Endothelial cell of umbilical vein (primary cell): ENCODE data around the gene ITFG1. TPM values are rescaled to one million over a fixed set of nuclear protein-coding genes. Genes with fewer than 3 reads are reported as not detected.

Experiments used
- BruUV-seq: library from RNA; stranded (reverse); fragments of 400-500 nt; replicated peaks from 2 replicates; lab custom pipeline; 2021; lab: Mats Ljungman, UMichigan
- CTCF ChIA-PET: fragments of 300-600, 350-600 bp; sonication (Branson Sonifier 250); formaldehyde crosslinking; loops from one replicate; lab custom pipeline; 2021; ENCODE audit warnings: antibody characterized with exemption, inconsistent platforms; lab: Charles Lee
- POLR2A ChIA-PET: fragments of 300-600, 350-600 bp; sonication (Branson Sonifier 250); formaldehyde crosslinking; loops from one replicate; lab custom pipeline; 2021; ENCODE audit warnings: antibody characterized with exemption, inconsistent platforms; lab: Charles Lee
- DNase-seq: peaks from one replicate; pipeline ENCODE4 v3.0.0-alpha.2; 2011; ENCODE audit warnings: low read depth, low spot score
- FAIRE-seq: peaks from 2 replicates; lab custom pipeline; 2011; peaks lifted over from hg19 to GRCh38; lab: Jason Lieb, UNC
- H2AFZ ChIP-seq: 2 replicates; pipeline ENCODE4 v1.6.0; 2012; ENCODE audit warnings: low read depth, low read length, control low read depth, inconsistent platforms
- H3K27ac ChIP-seq: 2 replicates; pipeline ENCODE4 v1.5.1; 2011; ENCODE audit warnings: low read depth, mild to moderate bottlenecking, control low read depth, low read length, moderate library complexity; ENCODE audit not compliant: insufficient read depth
- H3K27me3 ChIP-seq, 2 experiments: 2 replicates each; pipeline versions ENCODE4 v1.6.0 to v1.6.1; 2011; ENCODE audit warnings: low read length in 2 of 2, mixed read lengths in 1 of 2; ENCODE audit not compliant: control insufficient read depth in 2 of 2, insufficient read depth in 2 of 2
- H3K36me3 ChIP-seq, 2 experiments: 2 replicates in 1 of 2; 3 replicates in 1 of 2; pipeline ENCODE4 v1.5.1; 2011; ENCODE audit warnings: low read length in 2 of 2, mild to moderate bottlenecking in 1 of 2, moderate library complexity in 1 of 2; ENCODE audit not compliant: control insufficient read depth in 2 of 2, insufficient read depth in 2 of 2; ENCODE audit errors: extremely low read depth in 1 of 2
- H3K4me1 ChIP-seq: 3 replicates; pipeline ENCODE4 v1.5.1; 2011; ENCODE audit warnings: mild to moderate bottlenecking, low read length; ENCODE audit not compliant: control insufficient read depth, insufficient read depth; ENCODE audit errors: extremely low read depth
- H3K4me2 ChIP-seq: 2 replicates; pipeline ENCODE4 v1.6.1; 2011; ENCODE audit warnings: low read length, control low read depth, mixed read lengths; ENCODE audit not compliant: insufficient read depth
- H3K4me3 ChIP-seq, 3 experiments: fragments of 200-600 bp in 1 of 3; sonication (generic), shearing (Covaris generic) in 1 of 3; replicated peaks in 1 of 3; 2 replicates each; pipeline ENCODE4 v1.5.1; 2011 to 2016; ENCODE audit warnings: control low read depth in 3 of 3, low read length in 3 of 3, mild to moderate bottlenecking in 2 of 3, inconsistent platforms in 1 of 3, low read depth in 1 of 3, moderate library complexity in 1 of 3; ENCODE audit not compliant: insufficient read depth in 1 of 3
- H3K79me2 ChIP-seq: 2 replicates; pipeline ENCODE4 v1.6.0; 2012; ENCODE audit warnings: low read length, inconsistent platforms; ENCODE audit not compliant: control insufficient read depth, insufficient read depth
- H3K9ac ChIP-seq: replicated peaks from 2 replicates; pipeline ENCODE3; 2011; ENCODE audit warnings: low read length, control low read depth; ENCODE audit not compliant: insufficient read depth; ENCODE audit errors: extremely low read depth
- H3K9me1 ChIP-seq: replicated peaks from 3 replicates; pipeline ENCODE4 v1.6.0; 2011; ENCODE audit warnings: mild to moderate bottlenecking, low read length; ENCODE audit not compliant: control insufficient read depth, insufficient read depth; ENCODE audit errors: extremely low read depth
- H3K9me3 ChIP-seq: replicated peaks from 2 replicates; pipeline ENCODE4 v1.5.1; 2012; ENCODE audit warnings: low read length, inconsistent platforms; ENCODE audit not compliant: control insufficient read depth, insufficient read depth
- H4K20me1 ChIP-seq: replicated peaks from 2 replicates; pipeline ENCODE3; 2011; ENCODE audit warnings: mild to moderate bottlenecking, low read length; ENCODE audit not compliant: control insufficient read depth, insufficient read depth; ENCODE audit errors: extremely low read depth
- EZH2 ChIP-seq: IDR thresholded peaks from 2 replicates; pipeline ENCODE4 v1.6.1; 2012; ENCODE audit warnings: borderline replicate concordance, low read depth, mild to moderate bottlenecking, moderate library complexity, low read length, inconsistent platforms; ENCODE audit not compliant: severe bottlenecking
- FOS ChIP-seq: IDR thresholded peaks from 2 replicates; pipeline ENCODE4 v1.6.1; 2011; ENCODE audit warnings: mild to moderate bottlenecking, low read length, moderate library complexity, borderline replicate concordance; ENCODE audit not compliant: insufficient read depth
- GATA2 ChIP-seq: IDR thresholded peaks from 2 replicates; pipeline ENCODE4 v1.7.0; 2011; ENCODE audit warnings: low read depth, mild to moderate bottlenecking, moderate library complexity, mixed read lengths, low read length; ENCODE audit not compliant: insufficient read length, insufficient read depth
- JUN ChIP-seq: IDR thresholded peaks from 2 replicates; pipeline ENCODE4 v1.6.1; 2011; ENCODE audit warnings: borderline replicate concordance, low read depth; ENCODE audit not compliant: insufficient read length, insufficient read depth
- MYC ChIP-seq: IDR thresholded peaks from one replicate; pipeline ENCODE4 v1.6.1; 2011; ENCODE audit warnings: mild to moderate bottlenecking, low read depth, low read length
- POLR2A ChIP-seq: IDR thresholded peaks from 2 replicates; pipeline ENCODE4 v1.6.1; 2012; ENCODE audit warnings: low read depth, mild to moderate bottlenecking, control low read depth, low read length
- POLR2AphosphoS5 ChIP-seq: IDR thresholded peaks from 2 replicates; pipeline ENCODE4 v1.6.1; 2012; ENCODE audit warnings: low read depth, mild to moderate bottlenecking, control low read depth, low read length, moderate library complexity; ENCODE audit not compliant: insufficient read depth
- dilution Hi-C: fragments of 300-500 bp; cut with MboI; formaldehyde crosslinking; loops from one replicate; pipeline ENCODE4 v1.15.0; 2019; ENCODE audit warnings: low sequenced_read_pairs; ENCODE audit not compliant: extremely low pct_ligation_motif_present
- intact Hi-C: fragments of 100-400 bp; cut with micrococcal nuclease; formaldehyde crosslinking; loops from one replicate; pipeline ENCODE4 v1.10.0; 2022
- polyA plus RNA-seq, 4 experiments: library from polyadenylated mRNA; depleted of rRNA in 3 of 4; stranded (reverse) in 3 of 4; unstranded in 1 of 4; fragments of >200 nt; gene quantifications; 2 replicates each; pipeline versions ENCODE4 v1.2.1 to v1.2.3, GENCODE V29; 2011 to 2012; ENCODE audit warnings: missing spikeins in 1 of 4
- total RNA-seq: library from RNA; stranded (reverse); gene quantifications from 2 replicates; pipeline ENCODE4 v1.2.3, GENCODE V29; 2021
- TF ChIP-seq, protein P1 (sequence below): IDR thresholded peaks from 2 replicates; pipeline ENCODE4 v1.6.1; 2011; ENCODE audit not compliant: insufficient read depth, insufficient read length
- TF ChIP-seq, protein P2 (sequence below), 2 donors: IDR thresholded peaks; 1 replicate in 1 of 2; 2 replicates in 1 of 2; pipeline ENCODE4 v1.5.1; 2011; ENCODE audit warnings: low read length in 2 of 2, mild to moderate bottlenecking in 2 of 2, moderate library complexity in 2 of 2, control low read depth in 1 of 2, inconsistent platforms in 1 of 2, low read depth in 1 of 2; ENCODE audit not compliant: insufficient read depth in 1 of 2; ENCODE audit errors: extremely low read depth in 1 of 2

The ITFG1 gene
- total and polyA plus RNA-seq, 2 donors (not counting 3 experiments of a cell fraction or from before 2014, with no cell fraction given) = 32.1 to 44.2 TPM

DNA sequence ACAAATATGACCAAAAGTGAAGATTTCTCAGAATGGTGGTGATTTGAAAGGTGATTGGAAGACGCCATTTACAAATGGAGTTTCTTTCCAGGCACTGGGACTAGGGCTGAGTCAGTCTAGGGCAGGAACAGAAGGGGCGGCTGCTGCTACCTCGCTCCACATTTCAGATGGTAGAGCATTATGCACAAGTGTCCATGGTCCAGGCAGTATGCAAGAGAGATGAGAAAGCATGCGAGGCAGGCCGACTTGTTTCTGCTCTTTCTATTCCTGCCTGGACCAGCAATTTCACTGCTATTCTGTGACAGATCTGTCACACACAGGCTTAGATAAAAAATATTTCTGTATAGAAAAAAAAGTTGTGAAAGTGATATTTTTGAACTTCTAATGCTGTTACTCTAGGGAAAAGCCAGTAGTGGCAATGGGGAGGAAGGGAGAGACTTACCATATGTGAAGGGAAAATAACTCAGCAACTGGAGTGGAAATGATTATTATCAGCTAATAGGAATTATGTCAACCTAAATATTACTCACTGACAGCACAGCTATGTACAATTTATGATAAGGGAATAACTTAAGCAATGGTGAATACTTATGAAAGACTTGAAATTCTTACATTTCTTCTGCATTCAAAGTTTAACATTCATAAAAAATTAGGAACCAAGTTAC lies 182.4 kb downstream of the ITFG1 start:
- no peak overlapping the region for H3K27ac ChIP-seq
- intact Hi-C loops = no loop called here
- FAIRE-seq (no peak), DNase-seq (no peak)
- H3K4me3 ChIP-seq = no peak overlapping the region
- H3K4me1 ChIP-seq = no peaks in the 10 kb centered on the region
- no peak overlapping the region for H3K4me2 ChIP-seq
- no peaks in the 10 kb centered on the region for H3K9me3 ChIP-seq
- no peaks in the 10 kb centered on the region for H3K27me3 ChIP-seq
- no peaks in the 10 kb centered on the region for H3K79me2 ChIP-seq
- ChIA-PET POLR2A (no interaction called here), CTCF (no interaction called here)
- no TSS peak for BruUV-seq
- H3K36me3 ChIP-seq = no peaks in the 10 kb centered on the region
- no peak overlapping the region for H3K9ac ChIP-seq
- dilution Hi-C loops = no loop called here
- no peaks in the 10 kb centered on the region for H3K9me1 ChIP-seq
- TF ChIP-seq POLR2A = no peak
- TF ChIP-seq, protein P1, sequence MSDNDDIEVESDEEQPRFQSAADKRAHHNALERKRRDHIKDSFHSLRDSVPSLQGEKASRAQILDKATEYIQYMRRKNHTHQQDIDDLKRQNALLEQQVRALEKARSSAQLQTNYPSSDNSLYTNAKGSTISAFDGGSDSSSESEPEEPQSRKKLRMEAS = no peak
- no peak for TF ChIP-seq GATA2
- TF ChIP-seq, protein P2, sequence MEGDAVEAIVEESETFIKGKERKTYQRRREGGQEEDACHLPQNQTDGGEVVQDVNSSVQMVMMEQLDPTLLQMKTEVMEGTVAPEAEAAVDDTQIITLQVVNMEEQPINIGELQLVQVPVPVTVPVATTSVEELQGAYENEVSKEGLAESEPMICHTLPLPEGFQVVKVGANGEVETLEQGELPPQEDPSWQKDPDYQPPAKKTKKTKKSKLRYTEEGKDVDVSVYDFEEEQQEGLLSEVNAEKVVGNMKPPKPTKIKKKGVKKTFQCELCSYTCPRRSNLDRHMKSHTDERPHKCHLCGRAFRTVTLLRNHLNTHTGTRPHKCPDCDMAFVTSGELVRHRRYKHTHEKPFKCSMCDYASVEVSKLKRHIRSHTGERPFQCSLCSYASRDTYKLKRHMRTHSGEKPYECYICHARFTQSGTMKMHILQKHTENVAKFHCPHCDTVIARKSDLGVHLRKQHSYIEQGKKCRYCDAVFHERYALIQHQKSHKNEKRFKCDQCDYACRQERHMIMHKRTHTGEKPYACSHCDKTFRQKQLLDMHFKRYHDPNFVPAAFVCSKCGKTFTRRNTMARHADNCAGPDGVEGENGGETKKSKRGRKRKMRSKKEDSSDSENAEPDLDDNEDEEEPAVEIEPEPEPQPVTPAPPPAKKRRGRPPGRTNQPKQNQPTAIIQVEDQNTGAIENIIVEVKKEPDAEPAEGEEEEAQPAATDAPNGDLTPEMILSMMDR (IDR thresholded peaks at IDR 0.05; ENCODE audit: extremely low read depth in 1 of 2, insufficient read depth in 1 of 2, low read depth in 1 of 2, low read length in 2 of 2) = no peak
- no peaks in the 10 kb centered on the region for H4K20me1 ChIP-seq
- H2AFZ ChIP-seq = no peak overlapping the region

DNA sequence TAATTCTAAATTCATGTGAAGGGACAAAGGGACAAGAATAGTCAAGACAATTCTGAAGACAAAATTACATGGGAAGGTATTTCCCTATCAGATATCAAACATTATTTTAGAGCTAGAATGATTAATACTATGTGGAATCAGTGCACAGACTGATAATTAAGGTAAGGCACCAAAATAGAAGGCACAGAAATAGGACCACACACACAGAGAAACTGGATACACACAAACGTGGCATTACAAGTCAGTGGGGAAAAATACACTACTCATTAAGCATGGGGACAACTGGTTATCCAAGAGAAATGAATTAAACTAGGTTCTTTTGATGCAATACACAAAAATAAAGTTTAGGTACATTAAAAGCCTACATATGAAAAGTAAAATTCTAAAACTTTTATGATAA lies 184.3 kb downstream of the ITFG1 start:
- H3K36me3 ChIP-seq = no peaks in the 10 kb centered on the region
- CTCF ChIA-PET = no interaction called here
- no peaks in the 10 kb centered on the region for H3K9me1 ChIP-seq
- H3K9me3 ChIP-seq = no peaks in the 10 kb centered on the region
- no peaks in the 10 kb centered on the region for H3K79me2 ChIP-seq
- intact Hi-C loops = no loop called here
- no peak overlapping the region for H3K4me3 ChIP-seq
- DNase-seq (no peak), FAIRE-seq (no peak)
- BruUV-seq = no TSS peak
- POLR2A ChIA-PET = no interaction called here
- H3K4me2 ChIP-seq = no peak overlapping the region
- H3K27me3 ChIP-seq = no peaks in the 10 kb centered on the region
- H4K20me1 ChIP-seq = no peaks in the 10 kb centered on the region
- H3K4me1 ChIP-seq = no peaks in the 10 kb centered on the region
- H3K27ac ChIP-seq = no peak overlapping the region
- H2AFZ ChIP-seq = no peak overlapping the region
- H3K9ac ChIP-seq = no peak overlapping the region
- no peak for TF ChIP-seq POLR2A
- TF ChIP-seq MYC = no peak
- TF ChIP-seq EZH2 = no peak
- no peak for TF ChIP-seq POLR2AphosphoS5
- TF ChIP-seq GATA2 = no peak
- TF ChIP-seq, protein P1 = no peak
- TF ChIP-seq, protein P2 (IDR thresholded peaks at IDR 0.05; ENCODE audit: extremely low read depth in 1 of 2, insufficient read depth in 1 of 2, low read depth in 1 of 2, low read length in 2 of 2) = no peak
- TF ChIP-seq FOS = no peak
- TF ChIP-seq JUN = no peak
- dilution Hi-C loops = no loop called here
